Measurements from ENCODE around the gene RSPO4.

- TF ChIP-seq CTCF (conservative IDR thresholded peaks at IDR 0.05; ENCODE audit: low read depth in 2 of 2): no peak
- TF ChIP-seq EZH2 (IDR thresholded peaks at IDR 0.05; ENCODE audit: low read depth, unreplicated experiment): no peak
- no peak for TF ChIP-seq STAT1 (IDR thresholded peaks at IDR 0.05; ENCODE audit: unreplicated experiment)
- no peak for TF ChIP-seq REST (IDR thresholded peaks at IDR 0.05; ENCODE audit: unreplicated experiment)
- TF ChIP-seq ZNF331 (CRISPR knock-in tag; IDR thresholded peaks at IDR 0.05; ENCODE audit: low read depth): no peak
- TF ChIP-seq POLR2AphosphoS5 (IDR thresholded peaks at IDR 0.05; ENCODE audit: low read depth): no peak
- TF ChIP-seq CREB1 (CRISPR knock-in tag; IDR thresholded peaks at IDR 0.05; ENCODE audit: low read depth): no peak
- TF ChIP-seq JUNB (IDR thresholded peaks at IDR 0.05; ENCODE audit: unreplicated experiment): no peak
Observed at GRCh38 chr20:972256-972655, 29.9 kb downstream of the RSPO4 start.

Data from GM23338 (cell line).